ENCODE measurements around the gene LIFR. TPM values are rescaled to one million over a fixed set of nuclear protein-coding genes. Genes with fewer than 3 reads are reported as not detected.

Gene LIFR
- total RNA-seq, 1 experiment from 2014 or later, result 10.6 TPM

DNA sequence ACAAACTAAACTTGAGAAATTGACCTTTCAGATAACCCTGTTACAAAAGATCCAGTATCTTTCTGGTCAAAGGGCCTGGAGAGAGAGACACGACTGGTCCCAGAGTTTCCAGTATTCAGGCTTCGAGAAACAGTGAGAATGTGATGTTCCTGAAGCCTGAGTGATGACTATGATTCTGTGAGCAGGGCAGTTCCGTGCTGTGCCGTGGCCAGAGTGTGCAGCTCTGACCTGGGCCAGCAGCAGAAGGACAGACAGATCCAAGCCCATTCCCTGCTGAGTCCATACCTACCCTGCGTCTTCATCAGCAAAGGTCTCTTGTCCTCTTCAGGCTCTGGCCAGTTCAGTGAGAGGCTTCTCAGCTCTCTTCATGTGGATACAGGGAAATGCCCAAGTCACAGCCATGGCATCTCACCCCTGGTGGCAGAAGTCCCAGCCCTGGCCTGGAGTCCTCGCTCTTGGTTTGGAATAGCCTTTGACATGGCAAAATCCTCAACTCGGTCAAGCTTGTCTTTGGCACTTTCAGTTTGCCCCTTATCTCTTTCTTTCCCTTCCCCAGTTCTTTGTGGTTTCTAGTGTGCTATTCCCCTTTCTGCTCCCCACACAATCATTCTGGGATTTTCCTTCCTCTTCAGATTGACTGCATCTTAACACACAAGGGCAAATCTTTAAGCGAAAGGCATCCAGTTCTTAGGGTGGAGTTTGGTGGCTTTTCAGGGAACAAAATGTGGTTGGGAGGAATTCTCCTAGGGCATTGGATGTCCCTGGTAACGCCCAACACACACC is 107.7 kb downstream of the LIFR start:
- no peak overlapping the region for H3K4me2 ChIP-seq (ENCODE audit: low read length)
- ATAC-seq, result no peak
- intact Hi-C loops (cut with micrococcal nuclease), result no loop called here
- H3K27me3 ChIP-seq (ENCODE audit: insufficient read depth, low read length), result no peaks in the 10 kb centered on the region
- H3K79me2 ChIP-seq (ENCODE audit: insufficient read depth, low read length), result no peaks in the 10 kb centered on the region
- BruUV-seq (replicated peaks), result no TSS peak
- H3K9me3 ChIP-seq (ENCODE audit: control insufficient read depth in 1 of 2, insufficient read depth in 1 of 2, low read depth in 1 of 2, low read length in 2 of 2), result no peaks in the 10 kb centered on the region
- no peaks in the 10 kb centered on the region for H3K9me2 ChIP-seq (ENCODE audit: insufficient read depth)
- H3K9ac ChIP-seq (ENCODE audit: low read length), result no peak overlapping the region
- no peak overlapping the region for H3K4me3 ChIP-seq (replicated peaks in 1 of 2; ENCODE audit: low read depth in 1 of 2, low read length in 2 of 2)
- ChIA-PET CTCF (interaction anchor here (0.8 to 1.5 kb wide), 2 partner anchors 15 to 361 kb away, joined by 3 to 5 read pairs; no protein-coding TSS in a partner anchor), RAD21 (ENCODE audit: low non-redundant PET in 1 of 2, low total read pairs in 2 of 2, uncharacterized antibody in 2 of 2, unreplicated experiment in 2 of 2) (no interaction called here), POLR2A (no interaction called here)
- no peak overlapping the region for H2AFZ ChIP-seq (ENCODE audit: low read depth, low read length, poor library complexity, severe bottlenecking)
- H3K36me3 ChIP-seq (ENCODE audit: control insufficient read depth in 1 of 2, insufficient read depth in 2 of 2, low read length in 2 of 2), result no peaks in the 10 kb centered on the region
- no peak for DNase-seq (ENCODE audit: low read depth, low spot score)
- no peaks in the 10 kb centered on the region for H3K4me1 ChIP-seq (ENCODE audit: control insufficient read depth in 1 of 2, insufficient read depth in 2 of 2, low read length in 2 of 2)
- H4K20me1 ChIP-seq (ENCODE audit: insufficient read depth), result no peaks in the 10 kb centered on the region
- H3K27ac ChIP-seq (ENCODE audit: low read depth, low read length), result no peak overlapping the region
- TF ChIP-seq CBX3 (IDR thresholded peaks at IDR 0.05; ENCODE audit: low read depth) (no peak), JUND (IDR thresholded peaks at IDR 0.05) (no peak), ZFX (IDR thresholded peaks at IDR 0.05) (no peak), FOSL1 (IDR thresholded peaks at IDR 0.05; ENCODE audit: low read depth) (no peak), YY1 (IDR thresholded peaks at IDR 0.05; ENCODE audit: extremely low read depth, insufficient replicate concordance, low read depth, low read length) (no peak), ZBTB33 (IDR thresholded peaks at IDR 0.05; ENCODE audit: extremely low read depth, insufficient replicate concordance, low read length) (no peak)

- Histone ChIP-seq H3K27ac (ENCODE audit: low read depth, low read length) (no peak overlapping the region), H3K79me2 (ENCODE audit: insufficient read depth, low read length) (no peaks in the 10 kb centered on the region), H3K4me2 (ENCODE audit: low read length) (no peak overlapping the region), H2AFZ (ENCODE audit: low read depth, low read length, poor library complexity, severe bottlenecking) (no peak overlapping the region), H3K4me1 (ENCODE audit: control insufficient read depth in 1 of 2, insufficient read depth in 2 of 2, low read length in 2 of 2) (no peaks in the 10 kb centered on the region), H3K4me3 (replicated peaks in 1 of 2; ENCODE audit: low read depth in 1 of 2, low read length in 2 of 2) (no peak overlapping the region), H4K20me1 (ENCODE audit: insufficient read depth) (no peaks in the 10 kb centered on the region), H3K27me3 (ENCODE audit: insufficient read depth, low read length) (no peaks in the 10 kb centered on the region), H3K9ac (ENCODE audit: low read length) (no peak overlapping the region), H3K36me3 (ENCODE audit: control insufficient read depth in 1 of 2, insufficient read depth in 2 of 2, low read length in 2 of 2) (no peaks in the 10 kb centered on the region), H3K9me2 (ENCODE audit: insufficient read depth) (no peaks in the 10 kb centered on the region), H3K9me3 (ENCODE audit: control insufficient read depth in 1 of 2, insufficient read depth in 1 of 2, low read depth in 1 of 2, low read length in 2 of 2) (no peaks in the 10 kb centered on the region)
- ChIA-PET RAD21 (ENCODE audit: low non-redundant PET in 1 of 2, low total read pairs in 2 of 2, uncharacterized antibody in 2 of 2, unreplicated experiment in 2 of 2) (no interaction called here), CTCF (interaction anchor here (1.5 kb wide), 1 partner anchor 362 kb away, joined by 5 read pairs; no protein-coding TSS in a partner anchor), POLR2A (no interaction called here)
- ATAC-seq (no peak), DNase-seq (ENCODE audit: low read depth, low spot score) (no peak)
- no peak for TF ChIP-seq POLR2A (IDR thresholded peaks at IDR 0.05; ENCODE audit: borderline replicate concordance, extremely low read depth, insufficient read depth, insufficient read length)
- intact Hi-C loops (cut with micrococcal nuclease), result no loop called here
- BruUV-seq (replicated peaks), result no TSS peak
These were observed 108.7 kb downstream of the LIFR start for GRCh38 chr5:38447786-38448185.

Measured in HCT116 (cell line).